SK-N-SH treated with all-trans-retinoic acid at 6 μM for 48 hours (cell line): ENCODE data around the gene SMARCAL1.

Experiments used
- ATAC-seq: fragments of 200-7000 bp; cut with Tn5 transposase; 3 replicates; pipeline ENCODE4 v1.9.1; 2020; ENCODE audit warnings: mild to moderate bottlenecking, moderate library complexity
- ARNTL ChIP-seq: fragments of 450-650 bp; formaldehyde crosslinking; IDR thresholded peaks from 2 replicates; pipeline ENCODE4 v1.5.0; 2020; ENCODE audit warnings: low read depth, mild to moderate bottlenecking, moderate library complexity, borderline replicate concordance
- BACH2 ChIP-seq: fragments of 250-450 bp; sonication (Bioruptor Pico); IDR thresholded peaks from 2 replicates; pipeline ENCODE4 v1.9.0; 2021; ENCODE audit warnings: mild to moderate bottlenecking, borderline replicate concordance
- CREB5 ChIP-seq: fragments of 250-450 bp; sonication (Bioruptor Pico); IDR thresholded peaks from 2 replicates; pipeline ENCODE4 v1.5.1; 2020; ENCODE audit warnings: low read depth, mild to moderate bottlenecking, moderate library complexity
- CSRNP3 ChIP-seq: fragments of 250-450 bp; sonication (Bioruptor Pico); IDR thresholded peaks from 2 replicates; pipeline ENCODE4 v1.5.1; 2021; ENCODE audit warnings: mild to moderate bottlenecking, moderate library complexity
- ESRRG ChIP-seq: fragments of 250-450 bp; sonication (Bioruptor Pico); IDR thresholded peaks from 2 replicates; pipeline ENCODE4 v1.6.1; 2021; ENCODE audit warnings: mild to moderate bottlenecking
- GLIS3 ChIP-seq: fragments of 250-450 bp; sonication (Bioruptor Pico); IDR thresholded peaks from 2 replicates; pipeline ENCODE4 v1.5.0; 2020; ENCODE audit warnings: mild to moderate bottlenecking, moderate library complexity
- ISL1 ChIP-seq: fragments of 250-450 bp; sonication (Bioruptor Pico); IDR thresholded peaks from 2 replicates; pipeline ENCODE4 v2.1.2; 2022; ENCODE audit warnings: mild to moderate bottlenecking, moderate library complexity
- OSR1 ChIP-seq: fragments of 250-450 bp; sonication (Bioruptor Pico); IDR thresholded peaks from 2 replicates; pipeline ENCODE4 v1.8.0; 2022; ENCODE audit warnings: moderate library complexity, mild to moderate bottlenecking, inconsistent platforms
- PATZ1 ChIP-seq: fragments of 250-450 bp; sonication (Bioruptor Pico); IDR thresholded peaks from 2 replicates; pipeline ENCODE4 v1.8.0; 2020; ENCODE audit warnings: mild to moderate bottlenecking, moderate library complexity, borderline replicate concordance
- POU6F1 ChIP-seq: fragments of 250-450 bp; sonication (Bioruptor Pico); IDR thresholded peaks from 2 replicates; pipeline ENCODE4 v1.8.0; 2021; ENCODE audit warnings: low read depth, mild to moderate bottlenecking, moderate library complexity, borderline replicate concordance
- PPARA ChIP-seq: fragments of 250-450 bp; sonication (Bioruptor Pico); IDR thresholded peaks from 2 replicates; pipeline ENCODE4 v1.5.0; 2020; ENCODE audit warnings: mild to moderate bottlenecking, borderline replicate concordance
- SNAI2 ChIP-seq: fragments of 250-450 bp; sonication (Bioruptor Pico); IDR thresholded peaks from 2 replicates; pipeline ENCODE4 v1.5.0; 2020; ENCODE audit warnings: mild to moderate bottlenecking, moderate library complexity
- TCF4 ChIP-seq: fragments of 250-450 bp; sonication (Bioruptor Pico); IDR thresholded peaks from 2 replicates; pipeline ENCODE4 v1.8.0; 2021; ENCODE audit warnings: mild to moderate bottlenecking, moderate library complexity, borderline replicate concordance
- TSHZ2 ChIP-seq: fragments of 250-450 bp; sonication (Bioruptor Pico); IDR thresholded peaks from 2 replicates; pipeline ENCODE4 v1.5.0; 2020; ENCODE audit warnings: mild to moderate bottlenecking, moderate library complexity
- ZC3H10 ChIP-seq: fragments of 250-450 bp; sonication (Bioruptor Pico); IDR thresholded peaks from 2 replicates; pipeline ENCODE4 v1.5.1; 2021; ENCODE audit warnings: mild to moderate bottlenecking, moderate library complexity
- ZFP3 ChIP-seq: fragments of 250-450 bp; sonication (Bioruptor Pico); IDR thresholded peaks from 2 replicates; pipeline ENCODE4 v1.5.0; 2020; ENCODE audit warnings: mild to moderate bottlenecking, moderate library complexity
- ZFP30 ChIP-seq: fragments of 450-650 bp; formaldehyde crosslinking; IDR thresholded peaks from 2 replicates; pipeline ENCODE4 v1.5.0; 2022; ENCODE audit warnings: mild to moderate bottlenecking, moderate library complexity
- ZNF565 ChIP-seq: fragments of 450-650 bp; formaldehyde crosslinking; conservative IDR thresholded peaks from 2 replicates; pipeline ENCODE4 v1.5.0; 2020; ENCODE audit warnings: low read depth, mild to moderate bottlenecking, moderate library complexity
- ZNF70 ChIP-seq: fragments of 450-650 bp; formaldehyde crosslinking; IDR thresholded peaks from 2 replicates; pipeline ENCODE4 v1.5.0; 2020; ENCODE audit warnings: mild to moderate bottlenecking, moderate library complexity
- ZNF8 ChIP-seq: fragments of 450-650 bp; formaldehyde crosslinking; IDR thresholded peaks from 2 replicates; pipeline ENCODE4 v1.5.0; 2020; ENCODE audit warnings: mild to moderate bottlenecking, moderate library complexity

Gene SMARCAL1

GRCh38 chr2:216463148-216463547, 50.9 kb downstream of the SMARCAL1 start (continued):
- no peak for TF ChIP-seq CSRNP3 (CRISPR knock-in tag)
- no peak for TF ChIP-seq ZFP30 (CRISPR knock-in tag)
- TF ChIP-seq SNAI2 (CRISPR knock-in tag), result no peak
- no peak for TF ChIP-seq ZNF565 (CRISPR knock-in tag)
- no peak for TF ChIP-seq ZFP3 (CRISPR knock-in tag)
- TF ChIP-seq ZNF8 (CRISPR knock-in tag), result no peak
- no peak for TF ChIP-seq GLIS3 (CRISPR knock-in tag)
- no peak for TF ChIP-seq ZC3H10 (CRISPR knock-in tag)
- TF ChIP-seq ARNTL, result no peak

- no peak for TF ChIP-seq PATZ1 (CRISPR knock-in tag)
- no peak for TF ChIP-seq OSR1
- no peak for TF ChIP-seq TCF4 (CRISPR knock-in tag)
- no peak for TF ChIP-seq ZNF565 (CRISPR knock-in tag)
- TF ChIP-seq ZFP3 (CRISPR knock-in tag), result no peak
- no peak for TF ChIP-seq ZC3H10 (CRISPR knock-in tag)
- TF ChIP-seq ISL1 (CRISPR knock-in tag), result peak; percentile 97
- TF ChIP-seq BACH2 (CRISPR knock-in tag), result no peak
- 0 out of 2 replicates have a peak, but pooled peaks have one; percentile 26 for TF ChIP-seq CREB5
- TF ChIP-seq ESRRG, result no peak
- no peak for TF ChIP-seq POU6F1 (CRISPR knock-in tag)
- peak; percentile 51; the same call in 1 of the 2 replicates for TF ChIP-seq TSHZ2
- TF ChIP-seq, all 23 proteins: peak for 3
- no peak for ATAC-seq
These were observed 51.9 kb downstream of the SMARCAL1 start for GRCh38 chr2:216464104-216464720.

GRCh38 chr2:216465579-216466195, 53.4 kb downstream of the SMARCAL1 start:
- peak; percentile 78 for ATAC-seq
- TF ChIP-seq PPARA (CRISPR knock-in tag) (no peak), ZNF565 (CRISPR knock-in tag) (0 out of 2 replicates have a peak, but pooled peaks have one; percentile 46), ZNF70 (CRISPR knock-in tag) (peak; percentile 100), ZFP3 (CRISPR knock-in tag) (peak; percentile 73; the same call in 1 of the 2 replicates), ZFP30 (CRISPR knock-in tag) (0 out of 2 replicates have a peak, but pooled peaks have one; percentile 17), TCF4 (CRISPR knock-in tag) (peak; percentile 88), CREB5 (0 out of 2 replicates have a peak, but pooled peaks have one; percentile 20), POU6F1 (CRISPR knock-in tag) (no peak), TSHZ2 (peak; percentile 66; the same call in 1 of the 2 replicates), ISL1 (CRISPR knock-in tag) (peak; percentile 55)
